Testis (tissue), 2 donors: ENCODE measurements around the gene PLPP2.

Experiments
- CTCF ChIP-seq, 3 experiments: fragments of 450-650 bp in 2 of 3; fragments of 200-600 bp in 1 of 3; sonication (generic) in 1 of 3; IDR thresholded peaks; one replicate each; pipeline ENCODE4 v1.5.1; 2016 to 2019; ENCODE audit warnings: antibody characterized with exemption in 3 of 3, mild to moderate bottlenecking in 2 of 3, moderate library complexity in 1 of 3
- POLR2A ChIP-seq: fragments of 450-650 bp; IDR thresholded peaks from one replicate; pipeline ENCODE4 v1.6.1; 2017; ENCODE audit warnings: antibody characterized with exemption, mild to moderate bottlenecking, moderate library complexity

GRCh38 chr19:279231-279630, 12.0 kb downstream of the PLPP2 start:
- TF ChIP-seq CTCF (IDR thresholded peaks at IDR 0.05): no peak
- no peak for TF ChIP-seq POLR2A
